HG02970 (cell line): ENCODE results near the gene MRPL24.

Source experiments
- ATAC-seq: cut with Tn5 transposase; IDR thresholded peaks from one replicate; pipeline ENCODE4 v1.9.1; 2021; ENCODE audit warnings: mild to moderate bottlenecking, moderate library complexity, moderate number of reproducible peaks; ENCODE audit not compliant: unreplicated experiment, low FRiP score

MRPL24 gene

DNA sequence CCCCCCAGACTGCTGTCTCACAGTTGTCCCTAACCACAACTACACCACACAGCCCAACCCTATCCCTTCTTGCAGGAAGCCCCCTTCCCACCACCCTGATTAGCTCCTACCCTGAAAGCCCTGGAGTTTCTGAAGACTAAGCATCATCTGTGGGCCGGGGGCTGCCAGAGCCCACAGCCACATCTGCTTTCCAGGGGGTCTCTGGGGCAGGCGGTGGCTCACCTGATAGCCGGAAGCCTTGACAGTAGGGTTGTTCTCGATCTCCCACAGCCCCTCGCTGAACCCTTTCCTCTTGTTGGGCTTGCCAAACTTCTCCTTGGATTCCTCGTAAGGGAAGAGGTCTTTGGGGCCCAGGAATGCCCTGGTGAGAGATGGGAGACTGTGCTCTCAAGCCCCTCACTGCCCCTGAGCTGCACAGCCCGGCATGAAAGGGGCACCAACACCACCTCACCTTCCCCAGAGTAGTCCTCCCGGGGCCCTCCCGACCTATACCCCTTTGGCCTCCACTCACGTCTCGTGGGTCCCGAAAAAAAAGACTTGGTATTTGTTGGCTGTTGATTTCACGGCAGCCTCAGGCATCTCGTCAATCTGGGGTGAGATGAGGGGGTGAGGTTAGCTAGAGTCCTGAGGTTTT is 4.0 kb upstream of the MRPL24 start:
- ATAC-seq: no peak

DNA sequence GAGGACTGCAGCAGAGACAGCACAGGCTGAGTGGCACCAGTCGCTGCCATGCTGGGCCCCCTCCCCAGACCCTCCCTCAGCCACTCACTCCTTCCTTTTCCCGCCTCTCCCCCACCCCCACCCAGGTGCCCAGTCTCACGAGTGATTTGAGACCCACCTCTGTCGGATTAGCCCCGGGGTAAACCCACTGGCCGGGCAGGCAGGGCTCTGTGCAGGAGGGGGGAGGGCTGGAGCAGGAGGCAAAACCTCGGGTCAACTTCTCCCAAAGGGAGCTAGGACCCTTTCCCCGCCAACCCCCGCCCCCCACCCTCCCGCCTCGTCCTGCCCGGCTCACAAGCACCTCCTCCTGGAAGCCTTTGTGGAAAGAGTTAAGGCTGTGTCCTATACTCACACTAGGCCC is 3.5 kb upstream of the MRPL24 start:
- ATAC-seq: no peak

DNA sequence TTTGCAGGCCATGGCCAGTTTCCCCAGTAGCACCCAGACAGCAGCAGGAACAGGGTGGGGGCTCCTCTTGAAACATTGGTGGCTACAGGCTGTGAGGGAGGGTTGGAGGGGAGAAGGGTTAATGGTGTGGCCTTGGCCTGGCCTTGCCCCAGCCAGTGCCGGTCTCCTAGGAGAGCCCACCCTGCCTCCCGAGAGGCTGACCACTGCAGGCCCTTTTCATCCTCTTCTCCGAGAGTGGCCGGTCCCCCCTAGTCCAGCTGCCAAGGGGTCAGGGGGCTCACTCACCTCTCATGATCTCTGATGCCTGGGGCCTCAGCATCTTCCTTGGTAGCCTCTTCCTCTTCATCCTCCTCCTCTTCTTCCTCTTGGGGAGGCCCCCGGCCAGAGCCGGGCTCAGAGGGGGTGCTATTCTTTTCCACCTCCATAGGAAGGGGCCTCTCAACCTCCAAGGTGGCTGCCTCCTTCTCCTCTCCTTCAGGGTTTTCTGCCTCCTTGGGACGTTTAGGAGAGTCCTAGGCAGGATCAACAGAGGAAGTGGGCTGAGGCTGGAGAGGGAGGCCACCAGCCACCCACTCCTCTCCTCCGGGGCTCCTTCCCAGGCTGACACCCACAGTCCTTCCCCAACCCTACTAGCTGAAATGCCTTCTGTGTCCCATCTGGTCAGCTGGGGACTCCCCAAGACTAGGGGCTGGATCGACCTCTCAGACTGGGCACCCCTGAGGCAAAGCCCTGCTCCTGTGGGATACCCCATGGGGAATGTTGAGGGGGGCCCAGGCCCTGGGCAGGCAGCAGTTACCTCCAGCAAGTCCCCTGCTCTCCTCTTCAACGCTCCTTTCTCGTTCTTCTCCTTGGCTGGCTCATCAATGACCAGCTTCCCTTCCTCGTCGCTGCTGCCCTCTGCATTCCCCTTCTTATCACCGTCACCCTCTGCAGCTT is 2.7 kb upstream of the MRPL24 start:
- no peak for ATAC-seq

- no peak for ATAC-seq
Observed at GRCh38 chr1:156742801-156743200, 1.9 kb upstream of the MRPL24 start.

DNA sequence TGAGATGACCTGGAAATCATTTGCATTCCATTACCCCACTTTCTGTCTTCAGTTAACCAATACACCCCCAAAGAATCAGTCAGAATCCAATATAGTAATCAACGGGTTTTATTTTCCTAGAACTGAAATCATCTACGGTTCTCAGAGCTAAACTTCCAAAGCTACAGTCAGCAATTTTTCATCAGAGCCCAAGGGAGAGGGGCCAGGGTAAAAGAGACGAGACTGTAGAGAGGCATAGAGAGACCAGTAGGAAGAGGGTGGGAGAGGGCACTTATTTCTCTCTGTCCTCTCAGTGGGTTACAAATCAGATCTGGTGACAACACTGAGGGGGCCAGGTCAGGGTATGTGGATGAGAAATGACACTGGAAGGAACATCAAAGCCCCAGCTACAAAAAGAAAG is 1.1 kb upstream of the MRPL24 start:
- no peak for ATAC-seq

GRCh38 chr1:156741481-156741983 is 644 bp upstream of the MRPL24 start:
- ATAC-seq: no peak

- ATAC-seq: no peak
Observed at GRCh38 chr1:156740237-156740740, 599 bp downstream of the MRPL24 start.

DNA sequence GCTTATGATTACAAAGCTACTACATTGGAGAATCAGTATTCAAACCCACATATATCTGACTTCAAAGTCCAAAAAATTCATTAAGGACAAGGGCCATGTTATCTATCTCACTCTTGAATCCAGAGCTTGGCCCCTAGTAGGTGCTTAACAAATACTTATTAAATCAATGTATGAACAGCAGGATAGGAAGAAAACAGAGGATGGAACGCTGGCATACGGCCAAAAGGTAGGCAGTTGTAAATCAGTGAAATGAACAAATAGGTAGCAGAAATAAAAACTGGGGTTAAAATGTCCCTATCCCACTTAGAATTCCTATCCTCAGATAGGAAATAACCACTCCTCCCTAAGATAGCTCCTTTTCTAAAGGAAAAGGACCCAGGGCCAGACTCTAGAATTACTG is 2.0 kb downstream of the MRPL24 start:
- no peak for ATAC-seq

GRCh38 chr1:156738407-156738806 is 2.5 kb downstream of the MRPL24 start:
- ATAC-seq: no peak

DNA sequence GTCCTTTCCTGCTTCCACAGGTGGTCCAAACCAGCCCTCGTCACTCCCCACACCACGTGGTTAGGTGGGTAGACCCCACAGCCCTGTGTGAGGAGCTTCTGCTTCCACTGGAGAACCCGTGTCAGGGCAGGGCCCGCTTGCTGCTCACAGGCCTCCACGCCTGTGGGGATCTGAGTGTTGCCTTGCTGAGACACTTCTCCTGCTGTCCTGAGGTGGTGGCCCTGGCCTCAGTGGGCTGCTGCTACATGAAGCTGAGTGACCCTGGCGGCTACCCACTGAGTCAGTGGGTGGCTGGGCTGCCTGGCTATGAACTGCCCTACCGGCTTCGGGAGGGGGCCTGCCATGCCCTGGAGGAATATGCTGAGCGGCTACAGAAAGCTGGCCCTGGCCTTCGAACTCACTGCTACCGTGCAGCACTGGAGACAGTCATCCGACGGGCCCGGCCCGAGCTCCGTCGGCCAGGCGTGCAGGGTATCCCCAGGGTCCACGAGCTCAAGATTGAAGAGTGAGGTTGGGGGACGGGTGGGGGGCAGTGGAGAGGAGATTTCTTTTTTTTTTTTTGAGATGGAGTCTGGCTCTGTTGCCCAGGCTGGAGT is 6.8 kb downstream of the MRPL24 start:
- ATAC-seq: no peak

- peak; percentile 91 for ATAC-seq
Observed at GRCh38 chr1:156728599-156729462, 12.1 kb downstream of the MRPL24 start, which contains the start of gene ISG20L2. Gene ISG20L2 (minus strand): TSS chr1:156728766. CDS start chr1:156727652, 1,114 bp downstream.

DNA sequence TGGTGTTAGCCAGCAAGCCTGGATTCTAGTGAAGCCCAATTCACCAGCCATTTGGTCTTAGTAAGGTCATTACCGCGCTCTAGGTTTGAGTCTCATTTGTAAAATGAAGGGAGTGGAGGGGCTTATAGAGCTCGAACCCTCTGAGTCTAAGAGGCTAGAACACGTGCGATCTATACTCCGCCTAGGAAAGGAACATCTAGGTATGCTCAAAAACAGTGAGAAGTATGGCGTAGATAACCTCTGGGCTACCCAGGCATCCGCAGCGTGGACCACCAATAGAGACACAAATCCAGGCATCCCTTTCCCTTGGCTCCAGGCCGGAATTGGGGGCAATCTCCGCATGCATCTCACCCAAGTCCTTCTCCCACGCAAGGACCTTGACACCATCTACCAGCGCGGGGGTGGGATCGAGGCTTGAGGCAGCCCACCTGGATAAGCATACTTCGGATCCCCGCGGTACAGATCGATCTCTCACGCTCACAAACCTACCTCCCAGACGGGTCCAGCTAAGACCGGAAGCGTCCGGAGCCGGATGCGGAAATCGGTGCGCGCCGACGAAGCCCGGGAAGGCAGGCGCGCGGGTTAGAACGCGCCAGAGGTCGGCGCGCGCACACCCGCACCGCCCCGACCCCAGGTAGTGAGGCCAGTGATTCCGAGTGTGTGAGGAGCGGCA is 12.8 kb downstream of the MRPL24 start, which contains the start of gene METTL25B:
METTL25B (plus strand) TSS at position 544 of the 673 bp plus-strand sequence. CDS start 636 bp downstream, outside the sequence.
- ATAC-seq: peak; percentile 46

DNA sequence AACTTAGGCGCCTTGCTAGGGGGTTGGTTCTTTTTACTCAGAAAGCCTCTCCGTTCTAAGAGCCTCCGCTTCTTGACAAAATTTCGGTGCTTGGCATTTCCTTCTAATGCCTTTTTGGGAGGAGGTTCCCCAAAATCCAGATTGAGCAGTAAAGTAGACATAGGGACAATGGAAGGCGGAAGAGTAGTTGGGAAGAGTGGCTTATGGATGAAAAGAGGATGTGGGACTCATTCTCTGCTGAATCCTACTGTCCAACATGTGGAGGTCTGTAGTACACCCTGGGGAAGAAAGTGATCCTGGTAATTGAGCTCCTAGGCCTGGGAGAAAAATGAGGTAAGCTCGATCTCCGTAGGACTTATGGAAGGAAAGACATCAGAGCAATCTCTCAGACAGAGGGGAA is 13.4 kb downstream of the MRPL24 start:
- ATAC-seq: no peak

GRCh38 chr1:156726549-156727226 is 14.2 kb downstream of the MRPL24 start:
- ATAC-seq: no peak

DNA sequence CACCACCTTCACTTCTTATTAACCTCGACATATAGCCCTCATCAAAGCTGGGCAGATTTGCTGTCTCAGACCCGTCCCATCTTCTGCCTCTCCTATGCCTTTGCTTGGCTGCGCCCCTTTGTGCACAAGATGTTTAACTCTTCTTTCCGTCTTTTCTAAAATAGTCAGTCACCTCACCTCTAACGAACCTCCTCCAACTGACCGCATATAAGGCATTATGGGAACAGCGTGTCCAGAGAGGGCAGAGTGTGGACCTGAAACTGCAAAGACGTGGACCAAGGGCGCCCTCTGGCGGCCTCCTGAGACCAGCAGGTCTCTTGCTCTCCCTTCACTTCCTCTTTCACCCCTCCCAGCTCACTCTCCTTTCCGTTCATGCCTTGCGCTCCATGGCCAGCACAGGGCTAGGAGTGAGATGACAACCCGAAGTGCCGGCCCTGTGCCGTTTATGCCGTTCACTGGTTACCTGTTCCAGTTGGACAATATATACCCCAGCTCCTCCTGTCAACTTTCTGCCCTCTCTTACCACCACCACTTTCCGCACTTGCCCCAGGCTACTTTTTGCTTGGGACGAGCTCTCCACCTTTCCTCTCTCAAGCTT is 15.1 kb downstream of the MRPL24 start:
- ATAC-seq: no peak

- ATAC-seq: no peak
Observed at GRCh38 chr1:156721535-156721934, 19.4 kb downstream of the MRPL24 start.

DNA sequence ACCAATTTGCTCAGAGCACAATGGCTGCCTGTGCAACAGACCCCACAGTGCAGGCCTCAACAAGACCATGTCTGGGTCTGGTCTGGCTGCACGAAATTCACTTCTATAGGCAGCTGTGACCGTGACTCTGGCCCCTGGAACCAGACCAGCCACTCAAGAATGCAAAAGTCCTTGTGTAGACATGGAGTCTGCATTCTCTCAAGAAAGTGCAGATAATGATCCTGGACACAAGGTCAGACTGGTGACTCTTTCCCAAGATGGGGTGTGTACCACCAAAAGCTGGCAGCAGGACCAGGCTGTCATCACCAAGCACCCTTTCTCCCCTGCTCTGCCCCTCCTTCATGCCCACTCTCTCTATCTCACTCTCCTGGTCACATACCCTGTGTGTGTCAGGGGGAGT is 19.8 kb downstream of the MRPL24 start:
- no peak for ATAC-seq

DNA sequence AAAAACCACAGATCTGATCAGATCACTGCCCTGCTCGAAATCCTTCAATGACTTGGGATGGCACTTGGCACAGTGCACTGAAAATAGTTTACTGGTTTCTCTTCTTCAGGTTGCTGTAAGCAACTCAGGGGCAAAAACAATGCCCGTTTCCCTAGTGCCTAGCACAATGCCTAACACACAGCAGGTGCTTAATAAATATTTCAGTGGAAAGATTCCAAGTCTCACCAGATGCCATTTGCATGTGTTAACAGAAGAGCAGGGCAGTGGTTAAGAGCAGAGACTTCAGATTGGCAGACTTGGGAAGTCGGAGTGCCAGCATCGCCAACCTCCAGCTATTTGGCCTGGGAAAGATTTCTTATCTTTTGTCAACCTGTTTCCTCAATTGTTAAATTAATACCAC is 23.5 kb downstream of the MRPL24 start:
- no peak for ATAC-seq
